ENCODE results near the gene PSTPIP1. TPM values are rescaled to one million over a fixed set of nuclear protein-coding genes. Genes with fewer than 3 reads are reported as not detected.
A peak's percentile ranks its signal among the peaks of the same experiment; 100 is the strongest.

Gene PSTPIP1
- total RNA-seq, 2 experiments from 2014 or later: 238 to 241 TPM

- H3K9me3 Mint-ChIP-seq: peaks cover 6% of the 10 kb centered on the region
- H3K27ac Mint-ChIP-seq: no peak overlapping the region
- POLR2A ChIA-PET: interaction anchor here (3.5 kb wide), 1 partner anchor 12 kb away, joined by 22 read pairs; the partner anchor contains the start of gene PSTPIP1
- ATAC-seq (ENCODE audit: low read depth): no peak
- H3K4me1 Mint-ChIP-seq: peaks cover 27% of the 10 kb centered on the region
- no peak for DNase-seq
- no peaks in the 10 kb centered on the region for H3K27me3 Mint-ChIP-seq
- peaks cover 2% of the 10 kb centered on the region for H3K36me3 Mint-ChIP-seq
- H3K4me3 Mint-ChIP-seq: no peak overlapping the region
Observed at GRCh38 chr15:76982756-76983155, 12.2 kb upstream of the PSTPIP1 start.

GRCh38 chr15:76983590-76984375, 11.1 kb upstream of the PSTPIP1 start:
- no peaks in the 10 kb centered on the region for H3K36me3 Mint-ChIP-seq
- no peak for ATAC-seq (ENCODE audit: low read depth)
- H3K27ac Mint-ChIP-seq: no peak overlapping the region
- POLR2A ChIA-PET: interaction anchor here (3.5 kb wide), 1 partner anchor 11 kb away, joined by 22 read pairs; the partner anchor contains the start of gene PSTPIP1
- DNase-seq: no peak
- peaks cover 5% of the 10 kb centered on the region for H3K9me3 Mint-ChIP-seq
- peaks cover 35% of the 10 kb centered on the region for H3K4me1 Mint-ChIP-seq
- H3K27me3 Mint-ChIP-seq: no peaks in the 10 kb centered on the region
- no peak overlapping the region for H3K4me3 Mint-ChIP-seq

- H3K4me1 Mint-ChIP-seq: peaks cover 46% of the 10 kb centered on the region
Observed at GRCh38 chr15:76986743-76987142, 8.2 kb upstream of the PSTPIP1 start.

GRCh38 chr15:76987276-76987675, 7.7 kb upstream of the PSTPIP1 start:
- ATAC-seq (ENCODE audit: low read depth): peak; percentile 16
- Mint-ChIP-seq H3K27ac (peak overlapping the region; percentile 95), H3K27me3 (no peaks in the 10 kb centered on the region), H3K36me3 (no peaks in the 10 kb centered on the region), H3K4me3 (peak overlapping the region; percentile 17), H3K4me1 (peaks cover 43% of the 10 kb centered on the region), H3K9me3 (no peaks in the 10 kb centered on the region)
- no peak for DNase-seq
- POLR2A ChIA-PET: interaction anchor here (0.6 to 2.9 kb wide), 7 partner anchors 9 to 60 kb away, joined by 3 to 27 read pairs (median 4); partner anchors contain the start of gene PSTPIP1

More at GRCh38 chr15:76986743-76987142, 8.2 kb upstream of the PSTPIP1 start:
- no peak for DNase-seq
- H3K36me3 Mint-ChIP-seq: no peaks in the 10 kb centered on the region
- ATAC-seq (ENCODE audit: low read depth): peak; percentile 41
- no peaks in the 10 kb centered on the region for H3K27me3 Mint-ChIP-seq
- POLR2A ChIA-PET: interaction anchor here (0.7 to 2.9 kb wide), 6 partner anchors 10 to 36 kb away, joined by 3 to 27 read pairs (median 4); partner anchors contain the start of gene PSTPIP1
- no peaks in the 10 kb centered on the region for H3K9me3 Mint-ChIP-seq
- peak overlapping the region; percentile 95 for H3K27ac Mint-ChIP-seq
- peak overlapping the region; percentile 17 for H3K4me3 Mint-ChIP-seq

GRCh38 chr15:76987896-76988860, 6.7 kb upstream of the PSTPIP1 start:
- H3K27me3 Mint-ChIP-seq: no peaks in the 10 kb centered on the region
- ATAC-seq (ENCODE audit: low read depth): peak; percentile 80
- H3K4me3 Mint-ChIP-seq: peak overlapping the region; percentile 71
- DNase-seq: no peak
- peaks cover 48% of the 10 kb centered on the region for H3K4me1 Mint-ChIP-seq
- POLR2A ChIA-PET: interaction anchor here (0.6 to 2.9 kb wide), 8 partner anchors 9 to 59 kb away, joined by 3 to 27 read pairs (median 6); partner anchors contain the start of gene PSTPIP1
- no peaks in the 10 kb centered on the region for H3K36me3 Mint-ChIP-seq
- no peaks in the 10 kb centered on the region for H3K9me3 Mint-ChIP-seq
- peak overlapping the region; percentile 95 for H3K27ac Mint-ChIP-seq

- H3K4me1 Mint-ChIP-seq: peaks cover 53% of the 10 kb centered on the region
- no peaks in the 10 kb centered on the region for H3K36me3 Mint-ChIP-seq
- DNase-seq (no peak), ATAC-seq (ENCODE audit: low read depth) (no peak)
- H3K9me3 Mint-ChIP-seq: no peaks in the 10 kb centered on the region
- POLR2A ChIA-PET: interaction anchor here (0.6 to 2.9 kb wide), 7 partner anchors 8 to 38 kb away, joined by 3 to 27 read pairs (median 5); partner anchors contain the start of gene PSTPIP1
- no peaks in the 10 kb centered on the region for H3K27me3 Mint-ChIP-seq
- peak overlapping the region; percentile 95 for H3K27ac Mint-ChIP-seq
- peak overlapping the region; percentile 71 for H3K4me3 Mint-ChIP-seq
Observed at GRCh38 chr15:76988867-76989780, 5.8 kb upstream of the PSTPIP1 start.

- Mint-ChIP-seq H3K9me3 (no peaks in the 10 kb centered on the region), H3K27ac (no peak overlapping the region), H3K36me3 (peaks cover 5% of the 10 kb centered on the region), H3K4me3 (no peak overlapping the region), H3K4me1 (peaks cover 58% of the 10 kb centered on the region), H3K27me3 (no peaks in the 10 kb centered on the region)
- POLR2A ChIA-PET: no interaction called here
- ATAC-seq (ENCODE audit: low read depth) (no peak), DNase-seq (no peak)
Observed at GRCh38 chr15:76991048-76991447, 3.9 kb upstream of the PSTPIP1 start.

- Mint-ChIP-seq H3K9me3 (no peaks in the 10 kb centered on the region), H3K4me1 (peaks cover 53% of the 10 kb centered on the region), H3K36me3 (peaks cover 5% of the 10 kb centered on the region), H3K27ac (no peak overlapping the region), H3K27me3 (no peaks in the 10 kb centered on the region), H3K4me3 (no peak overlapping the region)
- ATAC-seq (ENCODE audit: low read depth) (no peak), DNase-seq (no peak)
- POLR2A ChIA-PET: no interaction called here
Observed at GRCh38 chr15:76991741-76992645, 2.9 kb upstream of the PSTPIP1 start.

GRCh38 chr15:76993114-76993725, 1.7 kb upstream of the PSTPIP1 start:
- POLR2A ChIA-PET: interaction anchor here (0.7 to 9.0 kb wide), 7 partner anchors 9 to 48 kb away, joined by 3 to 137 read pairs (median 22); no protein-coding TSS in a partner anchor
- no peak for ATAC-seq (ENCODE audit: low read depth)
- H3K4me1 Mint-ChIP-seq: peaks cover 54% of the 10 kb centered on the region
- DNase-seq: no peak
- H3K27ac Mint-ChIP-seq: peak overlapping the region; percentile 95
- no peaks in the 10 kb centered on the region for H3K9me3 Mint-ChIP-seq
- peaks cover 7% of the 10 kb centered on the region for H3K36me3 Mint-ChIP-seq
- H3K4me3 Mint-ChIP-seq: peak overlapping the region; percentile 95
- H3K27me3 Mint-ChIP-seq: no peaks in the 10 kb centered on the region

- POLR2A ChIA-PET: interaction anchor here (0.7 to 9.0 kb wide), 8 partner anchors 9 to 47 kb away, joined by 3 to 137 read pairs (median 22); no protein-coding TSS in a partner anchor
- Mint-ChIP-seq H3K36me3 (peaks cover 9% of the 10 kb centered on the region), H3K27ac (peak overlapping the region; percentile 95), H3K27me3 (no peaks in the 10 kb centered on the region), H3K4me1 (peaks cover 53% of the 10 kb centered on the region), H3K4me3 (peak overlapping the region; percentile 95), H3K9me3 (no peaks in the 10 kb centered on the region)
- no peak for DNase-seq
- ATAC-seq (ENCODE audit: low read depth): peak; percentile 29
Observed at GRCh38 chr15:76994001-76994400, 925 bp upstream of the PSTPIP1 start.

GRCh38 chr15:76994496-76994895, 430 bp upstream of the PSTPIP1 start:
- H3K9me3 Mint-ChIP-seq: no peaks in the 10 kb centered on the region
- peak overlapping the region; percentile 95 for H3K27ac Mint-ChIP-seq
- peak overlapping the region; percentile 95 for H3K4me3 Mint-ChIP-seq
- POLR2A ChIA-PET: interaction anchor here (1.3 to 9.0 kb wide), 12 partner anchors 7 to 63 kb away, joined by 4 to 137 read pairs (median 20); partner anchors contain the start of gene RCN2
- ATAC-seq (ENCODE audit: low read depth) (peak; percentile 12), DNase-seq (no peak)
- H3K4me1 Mint-ChIP-seq: peaks cover 57% of the 10 kb centered on the region
- H3K27me3 Mint-ChIP-seq: no peaks in the 10 kb centered on the region
- peaks cover 14% of the 10 kb centered on the region for H3K36me3 Mint-ChIP-seq
